Cerebellar nuclear complex (tissue), 1 donor: Measurements from ENCODE around the gene EML6.
A peak's percentile ranks its signal among the peaks of the same experiment; 100 is the strongest.

Experiments used
- DNase-seq, 2 experiments: peaks; one replicate each; lab custom pipeline; 2025; lab: John Stamatoyannopoulos, UW

The EML6 gene

GRCh38 chr2:54879598-54880332 lies 156.3 kb downstream of the EML6 start:
- DNase-seq, result peak in 1 of 2 experiments; percentile 63

GRCh38 chr2:54880428-54880827 lies 157.0 kb downstream of the EML6 start:
- DNase-seq, result peak in 1 of 2 experiments; percentile 47

GRCh38 chr2:54881759-54882158 lies 158.3 kb downstream of the EML6 start:
- DNase-seq, result no peak

GRCh38 chr2:54885891-54886290 lies 162.4 kb downstream of the EML6 start:
- DNase-seq, result no peak

- no peak for DNase-seq
Observed at GRCh38 chr2:54887850-54888545, 164.5 kb downstream of the EML6 start.

- DNase-seq, result no peak
Observed at GRCh38 chr2:54889053-54889452, 165.6 kb downstream of the EML6 start.

GRCh38 chr2:54891909-54892308 lies 168.4 kb downstream of the EML6 start:
- no peak for DNase-seq

GRCh38 chr2:54894467-54894866 lies 171.0 kb downstream of the EML6 start:
- no peak for DNase-seq

- DNase-seq, result no peak
Observed at GRCh38 chr2:54895730-54896129, 172.3 kb downstream of the EML6 start.

GRCh38 chr2:54897420-54898310 lies 174.2 kb downstream of the EML6 start:
- DNase-seq, result no peak

- DNase-seq, result peak in 1 of 2 experiments; percentile 49
Observed at GRCh38 chr2:54898456-54899226, 175.2 kb downstream of the EML6 start.

GRCh38 chr2:54899576-54900200 lies 176.2 kb downstream of the EML6 start:
- peak; percentile 5 to 37 for DNase-seq

- no peak for DNase-seq
Observed at GRCh38 chr2:54901224-54901986, 177.9 kb downstream of the EML6 start.

GRCh38 chr2:54902763-54903162 lies 179.3 kb downstream of the EML6 start:
- DNase-seq, result no peak

- no peak for DNase-seq
Observed at GRCh38 chr2:54903736-54904554, 180.5 kb downstream of the EML6 start.

- DNase-seq, result no peak
Observed at GRCh38 chr2:54904836-54905235, 181.4 kb downstream of the EML6 start.

- DNase-seq, result peak; percentile 96 to 98
Observed at GRCh38 chr2:54906716-54907115, 183.3 kb downstream of the EML6 start.

- no peak for DNase-seq
Observed at GRCh38 chr2:54907663-54908062, 184.2 kb downstream of the EML6 start.

- no peak for DNase-seq
Observed at GRCh38 chr2:54908591-54908990, 185.1 kb downstream of the EML6 start.

- DNase-seq, result no peak
Observed at GRCh38 chr2:54909001-54909400, 185.5 kb downstream of the EML6 start.
